IPS-20b (cell line): ENCODE data around the gene ENO3.
"Not testable (repeated sequence)": the region's sequence is repeated elsewhere in the genome, so short reads cannot be mapped to it uniquely, and the experiment has no call there.

Experiments used
- H3K27ac ChIP-seq: one replicate; pipeline ENCODE4 v1.5.1; 2013; ENCODE audit warnings: low read length
- H3K27me3 ChIP-seq: 2 replicates; pipeline ENCODE4 v1.6.1; 2013; ENCODE audit warnings: mild to moderate bottlenecking, low read length, inconsistent platforms; ENCODE audit not compliant: insufficient read depth
- H3K36me3 ChIP-seq: 2 replicates; pipeline ENCODE4 v1.6.1; 2013; ENCODE audit warnings: low read depth, mild to moderate bottlenecking, inconsistent platforms, low read length, moderate library complexity; ENCODE audit not compliant: insufficient read depth
- H3K4me1 ChIP-seq: 2 replicates; pipeline ENCODE4 v1.6.1; 2013; ENCODE audit warnings: mild to moderate bottlenecking, control low read depth, inconsistent platforms, low read length, moderate library complexity; ENCODE audit not compliant: insufficient read depth
- H3K4me3 ChIP-seq: 2 replicates; pipeline ENCODE4 v1.5.1; 2013; ENCODE audit warnings: mild to moderate bottlenecking, low read length, inconsistent platforms
- H3K9ac ChIP-seq: 2 replicates; pipeline ENCODE4 v1.6.1; 2013; ENCODE audit warnings: low read depth, mild to moderate bottlenecking, inconsistent platforms, low read length, moderate library complexity
- H3K9me3 ChIP-seq: 2 replicates; pipeline ENCODE4 v1.6.1; 2013; ENCODE audit warnings: mild to moderate bottlenecking, low read depth, low read length, inconsistent platforms; ENCODE audit not compliant: insufficient read depth

ENO3 gene

GRCh38 chr17:4950746-4951204, at the start of gene ENO3:
Gene ENO3 (plus strand): TSS chr17:4951119. CDS start chr17:4951830, 711 bp downstream.
- Histone ChIP-seq H3K4me3 (peak within 1 kb of the TSS; percentile 89), H3K27me3 (no peaks in the 10 kb centered on the region), H3K9me3 (no peaks in the 10 kb centered on the region), H3K4me1 (peaks cover 18% of the 10 kb centered on the region; the same call in 1 of the 2 replicates), H3K36me3 (peaks cover 14% of the 10 kb centered on the region), H3K27ac (peak within 1 kb of the TSS; percentile 89), H3K9ac (peak within 1 kb of the TSS; percentile 99)

GRCh38 chr17:4901648-4902344, 49.1 kb upstream of the ENO3 start:
- H3K36me3 ChIP-seq = peaks cover 7% of the 10 kb centered on the region; the same call in 1 of the 2 replicates
- no peak overlapping the region for H3K4me3 ChIP-seq
- H3K27me3 ChIP-seq = peaks cover 6% of the 10 kb centered on the region; the same call in 1 of the 2 replicates
- H3K4me1 ChIP-seq = no peaks in the 10 kb centered on the region
- no peak overlapping the region for H3K27ac ChIP-seq
- no peaks in the 10 kb centered on the region for H3K9me3 ChIP-seq
- no peak overlapping the region for H3K9ac ChIP-seq

GRCh38 chr17:4902540-4902939, 48.4 kb upstream of the ENO3 start:
- no peaks in the 10 kb centered on the region for H3K9me3 ChIP-seq
- H3K4me3 ChIP-seq = no peak overlapping the region
- peaks cover 6% of the 10 kb centered on the region; the same call in 1 of the 2 replicates for H3K27me3 ChIP-seq
- H3K27ac ChIP-seq = no peak overlapping the region
- H3K4me1 ChIP-seq = no peaks in the 10 kb centered on the region
- no peaks in the 10 kb centered on the region for H3K36me3 ChIP-seq
- H3K9ac ChIP-seq = no peak overlapping the region

- H3K9me3 ChIP-seq = no peaks in the 10 kb centered on the region
- H3K4me1 ChIP-seq = no peaks in the 10 kb centered on the region; the same call in 1 of the 2 replicates
- H3K27ac ChIP-seq = no peak within 1 kb of the TSS
- no peak within 1 kb of the TSS for H3K9ac ChIP-seq
- H3K4me3 ChIP-seq = no peak within 1 kb of the TSS
- H3K36me3 ChIP-seq = no peaks in the 10 kb centered on the region
- H3K27me3 ChIP-seq = peaks cover 6% of the 10 kb centered on the region; the same call in 1 of the 2 replicates
Measured at GRCh38 chr17:4903051-4903818, 47.7 kb upstream of the ENO3 start, which contains the start of gene CHRNE. Gene CHRNE (minus strand): TSS chr17:4903098. CDS start chr17:4903063, 35 bp downstream.

GRCh38 chr17:4906642-4907041, 44.3 kb upstream of the ENO3 start:
- H3K9me3 ChIP-seq = not testable (repeated sequence)

GRCh38 chr17:4908301-4908700, 42.6 kb upstream of the ENO3 start:
- peaks cover 6% of the 10 kb centered on the region; the same call in 1 of the 2 replicates for H3K4me1 ChIP-seq
- no peak overlapping the region for H3K4me3 ChIP-seq
- no peaks in the 10 kb centered on the region for H3K9me3 ChIP-seq
- no peak overlapping the region for H3K9ac ChIP-seq
- H3K36me3 ChIP-seq = no peaks in the 10 kb centered on the region
- H3K27ac ChIP-seq = no peak overlapping the region
- no peaks in the 10 kb centered on the region for H3K27me3 ChIP-seq

More at GRCh38 chr17:4906642-4907041, 44.3 kb upstream of the ENO3 start:
- H3K4me3 ChIP-seq, H3K36me3 ChIP-seq, H3K9ac ChIP-seq, H3K27me3 ChIP-seq, H3K27ac ChIP-seq, H3K4me1 ChIP-seq: not testable (repeated sequence)

- no peak overlapping the region for H3K4me3 ChIP-seq
- H3K9ac ChIP-seq = no peak overlapping the region
- H3K27me3 ChIP-seq = no peaks in the 10 kb centered on the region
- no peaks in the 10 kb centered on the region for H3K9me3 ChIP-seq
- peaks cover 6% of the 10 kb centered on the region; the same call in 1 of the 2 replicates for H3K4me1 ChIP-seq
- no peaks in the 10 kb centered on the region for H3K36me3 ChIP-seq
- H3K27ac ChIP-seq = no peak overlapping the region
Measured at GRCh38 chr17:4908711-4909496, 42.0 kb upstream of the ENO3 start.

- Histone ChIP-seq H3K4me3 (no peak overlapping the region), H3K4me1 (no peaks in the 10 kb centered on the region), H3K9ac (no peak overlapping the region), H3K27ac (no peak overlapping the region), H3K36me3 (no peaks in the 10 kb centered on the region), H3K9me3 (no peaks in the 10 kb centered on the region), H3K27me3 (no peaks in the 10 kb centered on the region)
Measured at GRCh38 chr17:4913994-4914393, 36.9 kb upstream of the ENO3 start.

GRCh38 chr17:4914551-4914950, 36.4 kb upstream of the ENO3 start:
- H3K27me3 ChIP-seq, H3K27ac ChIP-seq, H3K9ac ChIP-seq, H3K9me3 ChIP-seq, H3K36me3 ChIP-seq, H3K4me3 ChIP-seq, H3K4me1 ChIP-seq: not testable (repeated sequence)

- no peaks in the 10 kb centered on the region for H3K36me3 ChIP-seq
- H3K9ac ChIP-seq = peak overlapping the region; percentile 29; the same call in 1 of the 2 replicates
- H3K27ac ChIP-seq = no peak overlapping the region
- no peak overlapping the region for H3K4me3 ChIP-seq
- no peaks in the 10 kb centered on the region for H3K27me3 ChIP-seq
- H3K4me1 ChIP-seq = peaks cover 2% of the 10 kb centered on the region; the same call in 1 of the 2 replicates
- H3K9me3 ChIP-seq = no peaks in the 10 kb centered on the region
Measured at GRCh38 chr17:4919511-4920047, 31.3 kb upstream of the ENO3 start.
